Panc1 (cell line): ENCODE data around the gene PDXK. TPM values are rescaled to one million over a fixed set of nuclear protein-coding genes. Genes with fewer than 3 reads are reported as not detected.

Experiments used
- ATAC-seq: fragments of 200-7000 bp; cut with Tn5 transposase; 2 replicates; pipeline ENCODE4 v1.9.1; 2020; ENCODE audit warnings: mild to moderate bottlenecking, moderate library complexity
- BruUV-seq: library from RNA; stranded (reverse); fragments of 400-500 nt; replicated peaks from 2 replicates; lab custom pipeline; 2021; lab: Mats Ljungman, UMichigan
- CTCF ChIA-PET: fragments of 300-600 bp; sonication (Branson Sonifier 250); formaldehyde crosslinking; loops from one replicate; lab custom pipeline; 2022; ENCODE audit warnings: antibody characterized with exemption; lab: Charles Lee
- POLR2A ChIA-PET: fragments of 300-600 bp; sonication (Branson Sonifier 250); formaldehyde crosslinking; loops from one replicate; lab custom pipeline; 2022; ENCODE audit warnings: antibody characterized with exemption; lab: Charles Lee
- DNase-seq: peaks from one replicate; pipeline ENCODE4 v3.0.0-alpha.2; 2010; ENCODE audit warnings: low read depth, low spot score
- H3K27ac ChIP-seq: 2 replicates; pipeline ENCODE4 v1.5.1; 2011; ENCODE audit warnings: mild to moderate bottlenecking, low read length, inconsistent platforms
- H3K27me3 ChIP-seq: fragments of 200-500 bp; sonication (Bioruptor generic); 2 replicates; pipeline ENCODE4 v1.6.0; 2014; ENCODE audit warnings: low read length, inconsistent platforms; ENCODE audit not compliant: control insufficient read depth, insufficient read depth
- H3K36me3 ChIP-seq: fragments of 200-500 bp; sonication (Bioruptor generic); 2 replicates; pipeline ENCODE4 v1.5.1; 2014; ENCODE audit warnings: inconsistent platforms, mild to moderate bottlenecking, low read length, moderate library complexity; ENCODE audit not compliant: control insufficient read depth, insufficient read depth
- H3K4me1 ChIP-seq: 2 replicates; pipeline ENCODE4 v1.5.1; 2011; ENCODE audit warnings: inconsistent platforms, mild to moderate bottlenecking, low read length, moderate library complexity; ENCODE audit not compliant: control insufficient read depth, insufficient read depth
- H3K4me3 ChIP-seq, 2 experiments: 2 replicates each; pipeline ENCODE4 v1.5.1; 2011 to 2012; ENCODE audit warnings: low read depth in 2 of 2, low read length in 2 of 2, mild to moderate bottlenecking in 2 of 2, inconsistent platforms in 1 of 2, moderate library complexity in 1 of 2
- H3K9me3 ChIP-seq: fragments of 200-500 bp; sonication (Bioruptor generic); 2 replicates; pipeline ENCODE4 v1.5.1; 2014; ENCODE audit warnings: low read depth, mild to moderate bottlenecking, inconsistent platforms, low read length, moderate library complexity; ENCODE audit not compliant: control insufficient read depth, insufficient read depth
- CTCF ChIP-seq: fragments of 450-650 bp; IDR thresholded peaks from 2 replicates; pipeline ENCODE4 v1.5.1; 2017; ENCODE audit warnings: mild to moderate bottlenecking
- POLR2AphosphoS5 ChIP-seq: IDR thresholded peaks from 2 replicates; pipeline ENCODE4 v1.6.1; 2012; ENCODE audit warnings: mild to moderate bottlenecking, low read depth, low read length, moderate library complexity
- REST ChIP-seq, 2 experiments: IDR thresholded peaks; 2 replicates each; pipeline ENCODE4 v1.6.1; 2011 to 2012; ENCODE audit warnings: low read depth in 2 of 2, control low read depth in 1 of 2, low read length in 1 of 2, mild to moderate bottlenecking in 1 of 2, moderate library complexity in 1 of 2; ENCODE audit not compliant: insufficient read depth in 1 of 2
- SIN3A ChIP-seq: IDR thresholded peaks from 2 replicates; pipeline ENCODE4 v1.6.1; 2012; ENCODE audit warnings: low read depth, mild to moderate bottlenecking, low read length, moderate library complexity, borderline replicate concordance; ENCODE audit not compliant: insufficient read depth
- TCF7L2 ChIP-seq: IDR thresholded peaks from 2 replicates; pipeline ENCODE4 v1.6.1; 2011; ENCODE audit warnings: mild to moderate bottlenecking, low read depth, low read length, inconsistent platforms
- in situ Hi-C: cut with HindIII; loops from 2 replicates; pipeline ENCODE4 v1.10.0; 2016; ENCODE audit warnings: low sequenced_read_pairs, low pct_unique_long_range_greater_than_20kb
- intact Hi-C: fragments of 100-400 bp; cut with micrococcal nuclease; formaldehyde crosslinking; loops from one replicate; pipeline ENCODE4 v1.10.0; 2022; ENCODE audit not compliant: unreplicated experiment
- total RNA-seq: library from RNA; stranded (reverse); gene quantifications from one replicate; pipeline ENCODE4 v1.2.1, GENCODE V29; 2021; ENCODE audit not compliant: unreplicated experiment

Gene PDXK
- total RNA-seq, 1 experiment from 2014 or later: 184 TPM

- BruUV-seq: no TSS peak
- DNase-seq (no peak), ATAC-seq (no peak)
- ChIA-PET POLR2A (no interaction called here), CTCF (no interaction called here)
- H3K27ac ChIP-seq: no peak overlapping the region
- no peaks in the 10 kb centered on the region for H3K27me3 ChIP-seq
- H3K4me3 ChIP-seq: no peak overlapping the region
- TF ChIP-seq CTCF: no peak
- TF ChIP-seq SIN3A: no peak
- TF ChIP-seq REST (IDR thresholded peaks at IDR 0.05; ENCODE audit: insufficient read depth in 1 of 2, low read depth in 2 of 2, low read length in 1 of 2): no peak
- no peak for TF ChIP-seq TCF7L2
- TF ChIP-seq POLR2AphosphoS5: no peak
- intact Hi-C loops: no loop called here
- H3K9me3 ChIP-seq: no peaks in the 10 kb centered on the region
- in situ Hi-C loops: no loop called here
- H3K4me1 ChIP-seq: no peaks in the 10 kb centered on the region
- no peaks in the 10 kb centered on the region for H3K36me3 ChIP-seq
Observed at GRCh38 chr21:43755820-43756594, 37.1 kb downstream of the PDXK start.

GRCh38 chr21:43757601-43758000 is 38.7 kb downstream of the PDXK start:
- TF ChIP-seq CTCF (no peak), SIN3A (no peak), REST (IDR thresholded peaks at IDR 0.05; ENCODE audit: insufficient read depth in 1 of 2, low read depth in 2 of 2, low read length in 1 of 2) (no peak), TCF7L2 (no peak)
- BruUV-seq: no TSS peak
- in situ Hi-C loops (no loop called here), intact Hi-C loops (no loop called here)
- ATAC-seq (no peak), DNase-seq (no peak)
- no peaks in the 10 kb centered on the region for H3K9me3 ChIP-seq
- no peak overlapping the region for H3K4me3 ChIP-seq
- no peak overlapping the region for H3K27ac ChIP-seq
- H3K4me1 ChIP-seq: no peaks in the 10 kb centered on the region
- H3K36me3 ChIP-seq: no peaks in the 10 kb centered on the region
- no peaks in the 10 kb centered on the region for H3K27me3 ChIP-seq
- CTCF ChIA-PET: no interaction called here
- POLR2A ChIA-PET: no interaction called here
